ENCODE data around the gene ZBTB32.

GRCh38 chr19:35730326-35730725 is 26.0 kb downstream of the ZBTB32 start:
- TF ChIP-seq, protein P1, sequence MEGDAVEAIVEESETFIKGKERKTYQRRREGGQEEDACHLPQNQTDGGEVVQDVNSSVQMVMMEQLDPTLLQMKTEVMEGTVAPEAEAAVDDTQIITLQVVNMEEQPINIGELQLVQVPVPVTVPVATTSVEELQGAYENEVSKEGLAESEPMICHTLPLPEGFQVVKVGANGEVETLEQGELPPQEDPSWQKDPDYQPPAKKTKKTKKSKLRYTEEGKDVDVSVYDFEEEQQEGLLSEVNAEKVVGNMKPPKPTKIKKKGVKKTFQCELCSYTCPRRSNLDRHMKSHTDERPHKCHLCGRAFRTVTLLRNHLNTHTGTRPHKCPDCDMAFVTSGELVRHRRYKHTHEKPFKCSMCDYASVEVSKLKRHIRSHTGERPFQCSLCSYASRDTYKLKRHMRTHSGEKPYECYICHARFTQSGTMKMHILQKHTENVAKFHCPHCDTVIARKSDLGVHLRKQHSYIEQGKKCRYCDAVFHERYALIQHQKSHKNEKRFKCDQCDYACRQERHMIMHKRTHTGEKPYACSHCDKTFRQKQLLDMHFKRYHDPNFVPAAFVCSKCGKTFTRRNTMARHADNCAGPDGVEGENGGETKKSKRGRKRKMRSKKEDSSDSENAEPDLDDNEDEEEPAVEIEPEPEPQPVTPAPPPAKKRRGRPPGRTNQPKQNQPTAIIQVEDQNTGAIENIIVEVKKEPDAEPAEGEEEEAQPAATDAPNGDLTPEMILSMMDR (IDR thresholded peaks at IDR 0.05), result no peak
- TF ChIP-seq YY1 (IDR thresholded peaks at IDR 0.05; ENCODE audit: low read depth) (no peak), SIN3A (IDR thresholded peaks at IDR 0.05; ENCODE audit: borderline replicate concordance, low read depth, low read length) (no peak), TCF12 (IDR thresholded peaks at IDR 0.05) (no peak), CHD2 (IDR thresholded peaks at IDR 0.05; ENCODE audit: low read length, partially characterized antibody) (no peak), EP300 (IDR thresholded peaks at IDR 0.05; ENCODE audit: borderline replicate concordance in 1 of 2, low read depth in 1 of 2, low read length in 1 of 2) (no peak), TEAD4 (IDR thresholded peaks at IDR 0.05; ENCODE audit: borderline replicate concordance, insufficient read depth) (no peak), GABPA (IDR thresholded peaks at IDR 0.05; ENCODE audit: low read depth) (no peak), SMC3 (IDR thresholded peaks at IDR 0.05; ENCODE audit: low read depth, low read length) (no peak), TAF1 (IDR thresholded peaks at IDR 0.05; ENCODE audit: borderline replicate concordance, low read depth, low read length) (no peak)
- TF ChIP-seq, protein P2, sequence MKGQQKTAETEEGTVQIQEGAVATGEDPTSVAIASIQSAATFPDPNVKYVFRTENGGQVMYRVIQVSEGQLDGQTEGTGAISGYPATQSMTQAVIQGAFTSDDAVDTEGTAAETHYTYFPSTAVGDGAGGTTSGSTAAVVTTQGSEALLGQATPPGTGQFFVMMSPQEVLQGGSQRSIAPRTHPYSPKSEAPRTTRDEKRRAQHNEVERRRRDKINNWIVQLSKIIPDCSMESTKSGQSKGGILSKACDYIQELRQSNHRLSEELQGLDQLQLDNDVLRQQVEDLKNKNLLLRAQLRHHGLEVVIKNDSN (IDR thresholded peaks at IDR 0.05; ENCODE audit: borderline replicate concordance, low read depth), result no peak
- TF ChIP-seq, protein P3, sequence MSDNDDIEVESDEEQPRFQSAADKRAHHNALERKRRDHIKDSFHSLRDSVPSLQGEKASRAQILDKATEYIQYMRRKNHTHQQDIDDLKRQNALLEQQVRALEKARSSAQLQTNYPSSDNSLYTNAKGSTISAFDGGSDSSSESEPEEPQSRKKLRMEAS (IDR thresholded peaks at IDR 0.05; ENCODE audit: low read depth), result no peak
- TF ChIP-seq, protein P4, sequence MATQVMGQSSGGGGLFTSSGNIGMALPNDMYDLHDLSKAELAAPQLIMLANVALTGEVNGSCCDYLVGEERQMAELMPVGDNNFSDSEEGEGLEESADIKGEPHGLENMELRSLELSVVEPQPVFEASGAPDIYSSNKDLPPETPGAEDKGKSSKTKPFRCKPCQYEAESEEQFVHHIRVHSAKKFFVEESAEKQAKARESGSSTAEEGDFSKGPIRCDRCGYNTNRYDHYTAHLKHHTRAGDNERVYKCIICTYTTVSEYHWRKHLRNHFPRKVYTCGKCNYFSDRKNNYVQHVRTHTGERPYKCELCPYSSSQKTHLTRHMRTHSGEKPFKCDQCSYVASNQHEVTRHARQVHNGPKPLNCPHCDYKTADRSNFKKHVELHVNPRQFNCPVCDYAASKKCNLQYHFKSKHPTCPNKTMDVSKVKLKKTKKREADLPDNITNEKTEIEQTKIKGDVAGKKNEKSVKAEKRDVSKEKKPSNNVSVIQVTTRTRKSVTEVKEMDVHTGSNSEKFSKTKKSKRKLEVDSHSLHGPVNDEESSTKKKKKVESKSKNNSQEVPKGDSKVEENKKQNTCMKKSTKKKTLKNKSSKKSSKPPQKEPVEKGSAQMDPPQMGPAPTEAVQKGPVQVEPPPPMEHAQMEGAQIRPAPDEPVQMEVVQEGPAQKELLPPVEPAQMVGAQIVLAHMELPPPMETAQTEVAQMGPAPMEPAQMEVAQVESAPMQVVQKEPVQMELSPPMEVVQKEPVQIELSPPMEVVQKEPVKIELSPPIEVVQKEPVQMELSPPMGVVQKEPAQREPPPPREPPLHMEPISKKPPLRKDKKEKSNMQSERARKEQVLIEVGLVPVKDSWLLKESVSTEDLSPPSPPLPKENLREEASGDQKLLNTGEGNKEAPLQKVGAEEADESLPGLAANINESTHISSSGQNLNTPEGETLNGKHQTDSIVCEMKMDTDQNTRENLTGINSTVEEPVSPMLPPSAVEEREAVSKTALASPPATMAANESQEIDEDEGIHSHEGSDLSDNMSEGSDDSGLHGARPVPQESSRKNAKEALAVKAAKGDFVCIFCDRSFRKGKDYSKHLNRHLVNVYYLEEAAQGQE (IDR thresholded peaks at IDR 0.05; ENCODE audit: low read depth, low read length), result no peak
